Loucy (cell line): ENCODE measurements around the gene KRT16.

Source experiments
- H2AFZ ChIP-seq: fragments of 200-600 bp; sonication (generic); 2 replicates; pipeline ENCODE4 v1.6.0; 2016; ENCODE audit warnings: antibody characterized with exemption, mild to moderate bottlenecking, low read length, moderate library complexity
- H3F3A ChIP-seq: fragments of 200-600 bp; 2 replicates; pipeline ENCODE4 v1.6.0; 2016; ENCODE audit warnings: antibody characterized with exemption, low read depth, mild to moderate bottlenecking
- H3K27me3 ChIP-seq: fragments of 200-600 bp; sonication (generic); 2 replicates; pipeline ENCODE4 v1.6.1; 2014; ENCODE audit warnings: low read length, mild to moderate bottlenecking; ENCODE audit not compliant: insufficient read depth, poor library complexity, severe bottlenecking
- H3K36me3 ChIP-seq: fragments of 200-600 bp; sonication (generic); 2 replicates; pipeline ENCODE4 v1.6.1; 2016; ENCODE audit warnings: low read length; ENCODE audit not compliant: insufficient read depth
- H3K4me1 ChIP-seq: fragments of 200-600 bp; sonication (generic); 2 replicates; pipeline ENCODE4 v1.5.1; 2014; ENCODE audit warnings: low read length, mild to moderate bottlenecking; ENCODE audit not compliant: insufficient read depth, poor library complexity, severe bottlenecking
- H3K4me2 ChIP-seq: fragments of 200-600 bp; sonication (generic); 2 replicates; pipeline ENCODE4 v1.6.0; 2014; ENCODE audit warnings: antibody characterized with exemption, low read length, low read depth, mild to moderate bottlenecking; ENCODE audit not compliant: poor library complexity, severe bottlenecking
- H3K4me3 ChIP-seq: fragments of 200-600 bp; sonication (generic); 2 replicates; pipeline ENCODE4 v1.5.1; 2014; ENCODE audit warnings: low read length, mild to moderate bottlenecking, mixed read lengths; ENCODE audit not compliant: poor library complexity, severe bottlenecking
- H3K79me2 ChIP-seq: fragments of 200-600 bp; sonication (generic); 2 replicates; pipeline ENCODE4 v1.6.1; 2014; ENCODE audit warnings: low read length; ENCODE audit not compliant: insufficient read depth
- H3K9ac ChIP-seq: fragments of 200-600 bp; sonication (generic); 2 replicates; pipeline ENCODE4 v1.6.0; 2014; ENCODE audit warnings: mild to moderate bottlenecking, low read depth, low read length, moderate library complexity; ENCODE audit not compliant: poor library complexity, severe bottlenecking
- H3K9me2 ChIP-seq: fragments of 200-600 bp; sonication (generic); replicated peaks from 2 replicates; pipeline ENCODE4 v1.6.1; 2016; ENCODE audit warnings: low read depth, low read length, mixed read lengths
- H3K9me3 ChIP-seq: fragments of 200-600 bp; sonication (generic); 2 replicates; pipeline ENCODE4 v1.6.1; 2014; ENCODE audit warnings: mild to moderate bottlenecking, antibody characterized with exemption, low read length, low read depth; ENCODE audit not compliant: insufficient read depth
- H4K20me1 ChIP-seq: fragments of 200-600 bp; sonication (generic); 2 replicates; pipeline ENCODE4 v1.6.0; 2014; ENCODE audit warnings: antibody characterized with exemption, low read length, mild to moderate bottlenecking; ENCODE audit not compliant: insufficient read depth, poor library complexity, severe bottlenecking
- CTCF ChIP-seq: fragments of 200-600 bp; sonication (generic); conservative IDR thresholded peaks from 2 replicates; pipeline ENCODE4 v1.5.1; 2014; ENCODE audit warnings: mild to moderate bottlenecking, antibody characterized with exemption, low read length
- EZH2phosphoT487 ChIP-seq: fragments of 200-600 bp; IDR thresholded peaks from 2 replicates; pipeline ENCODE4 v1.6.1; 2018; ENCODE audit warnings: antibody characterized with exemption, mild to moderate bottlenecking, moderate library complexity, borderline replicate concordance

KRT16 gene

GRCh38 chr17:41651625-41652460 is 39.3 kb upstream of the KRT16 start:
- TF ChIP-seq EZH2phosphoT487 (no peak), CTCF (no peak)
- no peaks in the 10 kb centered on the region for H4K20me1 ChIP-seq
- no peak overlapping the region for H2AFZ ChIP-seq
- no peak overlapping the region for H3K9ac ChIP-seq
- no peaks in the 10 kb centered on the region for H3K36me3 ChIP-seq
- peaks cover 7% of the 10 kb centered on the region for H3K4me1 ChIP-seq
- no peaks in the 10 kb centered on the region for H3K9me3 ChIP-seq
- H3K4me3 ChIP-seq: no peak overlapping the region
- H3K79me2 ChIP-seq: no peaks in the 10 kb centered on the region
- no peaks in the 10 kb centered on the region for H3K27me3 ChIP-seq
- no peak overlapping the region for H3K4me2 ChIP-seq
- H3F3A ChIP-seq: no peaks in the 10 kb centered on the region
- H3K9me2 ChIP-seq: no peaks in the 10 kb centered on the region

GRCh38 chr17:41650794-41651624 is 38.4 kb upstream of the KRT16 start:
- TF ChIP-seq CTCF (no peak), EZH2phosphoT487 (no peak)
- H3K4me1 ChIP-seq: peaks cover 7% of the 10 kb centered on the region
- no peaks in the 10 kb centered on the region for H3K79me2 ChIP-seq
- H3K9me2 ChIP-seq: no peaks in the 10 kb centered on the region
- H3K9me3 ChIP-seq: no peaks in the 10 kb centered on the region
- H3K27me3 ChIP-seq: no peaks in the 10 kb centered on the region
- H3K36me3 ChIP-seq: no peaks in the 10 kb centered on the region
- H3K4me2 ChIP-seq: no peak overlapping the region
- no peak overlapping the region for H2AFZ ChIP-seq
- H3K9ac ChIP-seq: no peak overlapping the region
- no peak overlapping the region for H3K4me3 ChIP-seq
- no peaks in the 10 kb centered on the region for H3F3A ChIP-seq
- no peaks in the 10 kb centered on the region for H4K20me1 ChIP-seq

- no peak overlapping the region for H3K9ac ChIP-seq
- H3K4me2 ChIP-seq: no peak overlapping the region
- H3K4me1 ChIP-seq: peaks cover 7% of the 10 kb centered on the region
- TF ChIP-seq CTCF (no peak), EZH2phosphoT487 (no peak)
- no peaks in the 10 kb centered on the region for H3K27me3 ChIP-seq
- no peak overlapping the region for H2AFZ ChIP-seq
- H3K36me3 ChIP-seq: no peaks in the 10 kb centered on the region
- H3K4me3 ChIP-seq: no peak overlapping the region
- no peaks in the 10 kb centered on the region for H3K79me2 ChIP-seq
- no peaks in the 10 kb centered on the region for H3K9me2 ChIP-seq
- no peaks in the 10 kb centered on the region for H3K9me3 ChIP-seq
- H3F3A ChIP-seq: no peaks in the 10 kb centered on the region
- no peaks in the 10 kb centered on the region for H4K20me1 ChIP-seq
Observed at GRCh38 chr17:41649923-41650519, 37.5 kb upstream of the KRT16 start.
